Panc1 (cell line): ENCODE measurements around the gene AMIGO2.

ENCODE experiments used
- CTCF ChIP-seq: fragments of 450-650 bp; IDR thresholded peaks from 2 replicates; pipeline ENCODE4 v1.5.1; 2017; ENCODE audit warnings: mild to moderate bottlenecking
- POLR2AphosphoS5 ChIP-seq: IDR thresholded peaks from 2 replicates; pipeline ENCODE4 v1.6.1; 2012; ENCODE audit warnings: mild to moderate bottlenecking, low read depth, low read length, moderate library complexity
- REST ChIP-seq, 2 experiments: IDR thresholded peaks; 2 replicates each; pipeline ENCODE4 v1.6.1; 2011 to 2012; ENCODE audit warnings: low read depth in 2 of 2, control low read depth in 1 of 2, low read length in 1 of 2, mild to moderate bottlenecking in 1 of 2, moderate library complexity in 1 of 2; ENCODE audit not compliant: insufficient read depth in 1 of 2
- SIN3A ChIP-seq: IDR thresholded peaks from 2 replicates; pipeline ENCODE4 v1.6.1; 2012; ENCODE audit warnings: low read depth, mild to moderate bottlenecking, low read length, moderate library complexity, borderline replicate concordance; ENCODE audit not compliant: insufficient read depth
- TCF7L2 ChIP-seq: IDR thresholded peaks from 2 replicates; pipeline ENCODE4 v1.6.1; 2011; ENCODE audit warnings: mild to moderate bottlenecking, low read depth, low read length, inconsistent platforms

- TF ChIP-seq CTCF, result no peak
- no peak for TF ChIP-seq REST (IDR thresholded peaks at IDR 0.05; ENCODE audit: insufficient read depth in 1 of 2, low read depth in 2 of 2, low read length in 1 of 2)
- no peak for TF ChIP-seq POLR2AphosphoS5
- no peak for TF ChIP-seq SIN3A
- no peak for TF ChIP-seq TCF7L2
Observed at GRCh38 chr12:47107446-47107845, 27.7 kb upstream of the AMIGO2 start.
